ENCODE measurements around the gene RHOT2.
A peak's percentile ranks its signal among the peaks of the same experiment; 100 is the strongest.
"Not testable (repeated sequence)": the region's sequence is repeated elsewhere in the genome, so short reads cannot be mapped to it uniquely, and the experiment has no call there.

RHOT2 gene

DNA sequence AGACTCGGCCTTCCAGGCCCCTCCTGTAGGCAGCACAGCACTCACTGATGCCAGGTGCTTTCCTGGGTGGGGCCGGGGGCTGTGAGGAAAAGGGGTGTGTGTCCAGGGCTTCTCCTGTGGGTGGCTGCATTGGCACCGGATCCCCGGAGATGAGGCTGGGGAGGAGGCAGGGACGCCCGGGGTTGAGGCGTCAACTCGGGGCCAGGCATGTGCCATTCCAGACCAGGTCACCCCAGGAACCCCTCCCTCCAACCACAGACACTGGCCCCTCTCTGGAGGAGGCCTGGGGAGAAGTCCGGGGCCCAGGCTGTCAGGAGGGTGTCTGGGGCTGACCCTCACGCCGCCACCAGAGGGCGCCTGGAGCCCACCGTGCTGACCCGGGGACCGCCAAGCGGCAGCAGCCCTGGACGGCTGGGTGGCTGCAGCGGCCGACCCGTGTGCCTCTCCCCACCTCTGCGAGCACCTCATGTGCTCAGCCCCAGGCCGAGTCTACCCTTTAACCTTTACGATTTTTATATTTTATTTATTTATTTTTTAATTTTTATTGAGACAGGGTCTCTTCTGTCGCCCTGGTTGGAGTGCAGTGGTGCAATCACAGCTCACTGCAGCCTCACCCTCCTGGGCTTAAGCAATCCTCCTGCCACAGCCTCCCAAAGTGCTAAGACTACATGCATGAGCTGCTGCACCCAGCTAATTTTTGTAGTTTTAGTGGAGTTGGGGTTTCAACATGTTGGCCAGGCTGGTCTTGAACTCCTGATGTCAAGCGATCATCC, 43.8 kb downstream of the RHOT2 start:
- H3K9me3 ChIP-seq (replicated peaks in 1 of 2; ENCODE audit: control insufficient read depth in 2 of 2, insufficient read depth in 1 of 2, low read depth in 1 of 2, low read length in 2 of 2) = no peaks in the 10 kb centered on the region
- peak overlapping the region; percentile 99 for H2BK15ac ChIP-seq (ENCODE audit: low read length)
- H2BK12ac ChIP-seq (ENCODE audit: low read length) = no peak overlapping the region
- no peak overlapping the region for H2AFZ ChIP-seq (ENCODE audit: low read length)
- H3K9ac ChIP-seq (ENCODE audit: low read depth, low read length, poor library complexity) = no peak overlapping the region
- no CpG with 5 or more reads among the region's 25 CpGs for WGBS, 2 donors (ENCODE audit: extremely low coverage in 2 of 2, insufficient read length in 2 of 2, insufficient replicate concordance in 1 of 2)
- peak overlapping the region; percentile 2 for H3K18ac ChIP-seq (ENCODE audit: low read length)
- H3K23ac ChIP-seq (ENCODE audit: low read depth, low read length, poor library complexity) = peak overlapping the region; percentile 80
- H3K27me3 ChIP-seq (ENCODE audit: control insufficient read depth in 3 of 3, insufficient read depth in 3 of 3, low read depth in 1 of 3, low read length in 3 of 3) = peaks cover 3 to 34% (median 13%) of the 10 kb centered on the region in 3 experiments
- no peak overlapping the region for H4K91ac ChIP-seq (ENCODE audit: low read depth, low read length, poor library complexity)
- H2BK120ac ChIP-seq (ENCODE audit: low read depth, low read length) = no peak overlapping the region
- H2BK5ac ChIP-seq (ENCODE audit: low read length) = no peak overlapping the region
- no peak overlapping the region for H4K8ac ChIP-seq (ENCODE audit: low read depth, low read length)
- peaks cover 12% of the 10 kb centered on the region for H3K79me1 ChIP-seq (ENCODE audit: low read depth, low read length)
- H3K4me2 ChIP-seq (ENCODE audit: insufficient read depth, low read length, poor library complexity, severe bottlenecking) = no peak overlapping the region
- no peak overlapping the region for H3K27ac ChIP-seq (replicated peaks; ENCODE audit: low read length)
- no peak overlapping the region for H3K4ac ChIP-seq (ENCODE audit: low read length)
- H3K4me3 ChIP-seq (ENCODE audit: low read length in 2 of 2) = no peak overlapping the region
- no peak for DNase-seq (ENCODE audit: low spot score)
- peak overlapping the region; percentile 100 for H2AK5ac ChIP-seq (ENCODE audit: low read depth, low read length)
- peaks cover 2 to 4% of the 10 kb centered on the region in 2 donors for H3K36me3 ChIP-seq (replicated peaks in 1 of 2; ENCODE audit: control insufficient read depth in 2 of 2, insufficient read depth in 2 of 2, low read length in 2 of 2)
- no peak overlapping the region for H3K14ac ChIP-seq (ENCODE audit: low read length)
- H3K4me1 ChIP-seq (ENCODE audit: control insufficient read depth in 2 of 2, insufficient read depth in 1 of 2, low read depth in 1 of 2, low read length in 2 of 2) = peaks cover 31 to 50% of the 10 kb centered on the region in 2 donors

DNA sequence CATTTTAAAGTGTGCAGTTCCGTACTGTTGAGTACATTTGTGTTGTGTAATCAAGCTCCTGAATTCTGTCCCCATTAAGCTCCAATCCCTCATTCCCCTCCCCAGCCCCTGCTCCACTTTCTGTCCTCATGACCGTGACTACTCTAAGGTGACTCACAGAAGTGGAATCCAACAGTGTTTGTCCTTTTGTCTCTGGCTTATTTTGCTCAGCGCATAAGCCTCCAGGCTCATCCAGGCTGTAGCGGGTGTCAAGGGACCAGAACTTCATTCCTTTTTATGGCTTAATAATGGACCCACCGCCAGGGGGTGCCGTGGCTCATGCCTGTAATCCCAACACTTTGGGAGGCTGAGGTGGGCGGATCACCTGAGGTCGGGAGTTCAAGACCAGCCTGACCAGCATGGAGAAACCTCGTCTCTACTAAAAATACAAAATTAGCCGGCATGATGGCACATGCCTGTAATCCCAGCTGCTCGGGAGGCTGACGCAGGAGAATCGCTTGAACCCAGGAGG, 44.9 kb downstream of the RHOT2 start:
- H4K91ac ChIP-seq (ENCODE audit: low read depth, low read length, poor library complexity); H2BK120ac ChIP-seq (ENCODE audit: low read depth, low read length); H2BK12ac ChIP-seq (ENCODE audit: low read length); DNase-seq (ENCODE audit: low spot score); H2BK5ac ChIP-seq (ENCODE audit: low read length); H2BK15ac ChIP-seq (ENCODE audit: low read length); H2AFZ ChIP-seq (ENCODE audit: low read length); H3K4me2 ChIP-seq (ENCODE audit: insufficient read depth, low read length, poor library complexity, severe bottlenecking); H3K9me3 ChIP-seq (replicated peaks in 1 of 2; ENCODE audit: control insufficient read depth in 2 of 2, insufficient read depth in 1 of 2, low read depth in 1 of 2, low read length in 2 of 2); H4K8ac ChIP-seq (ENCODE audit: low read depth, low read length); H2AK5ac ChIP-seq (ENCODE audit: low read depth, low read length); H3K23ac ChIP-seq (ENCODE audit: low read depth, low read length, poor library complexity); H3K18ac ChIP-seq (ENCODE audit: low read length); H3K4me3 ChIP-seq (ENCODE audit: low read length in 2 of 2); H3K9ac ChIP-seq (ENCODE audit: low read depth, low read length, poor library complexity); H3K14ac ChIP-seq (ENCODE audit: low read length); H3K27ac ChIP-seq (replicated peaks; ENCODE audit: low read length); H3K4ac ChIP-seq (ENCODE audit: low read length): not testable (repeated sequence)
- H3K4me1 ChIP-seq (ENCODE audit: control insufficient read depth in 2 of 2, insufficient read depth in 1 of 2, low read depth in 1 of 2, low read length in 2 of 2) = peaks cover 42 to 55% of the 10 kb centered on the region in 2 donors
- peaks cover 18% of the 10 kb centered on the region for H3K79me1 ChIP-seq (ENCODE audit: low read depth, low read length)
- peaks cover 0 to 23% (median 5%) of the 10 kb centered on the region in 3 experiments for H3K27me3 ChIP-seq (ENCODE audit: control insufficient read depth in 3 of 3, insufficient read depth in 3 of 3, low read depth in 1 of 3, low read length in 3 of 3)
- peaks cover 11 to 15% of the 10 kb centered on the region in 2 donors for H3K36me3 ChIP-seq (replicated peaks in 1 of 2; ENCODE audit: control insufficient read depth in 2 of 2, insufficient read depth in 2 of 2, low read length in 2 of 2)
- whole genome bisulfite sequencing, 2 donors (ENCODE audit: extremely low coverage in 2 of 2, insufficient read length in 2 of 2, insufficient replicate concordance in 1 of 2) = no CpG with 5 or more reads among the region's 13 CpGs

DNA sequence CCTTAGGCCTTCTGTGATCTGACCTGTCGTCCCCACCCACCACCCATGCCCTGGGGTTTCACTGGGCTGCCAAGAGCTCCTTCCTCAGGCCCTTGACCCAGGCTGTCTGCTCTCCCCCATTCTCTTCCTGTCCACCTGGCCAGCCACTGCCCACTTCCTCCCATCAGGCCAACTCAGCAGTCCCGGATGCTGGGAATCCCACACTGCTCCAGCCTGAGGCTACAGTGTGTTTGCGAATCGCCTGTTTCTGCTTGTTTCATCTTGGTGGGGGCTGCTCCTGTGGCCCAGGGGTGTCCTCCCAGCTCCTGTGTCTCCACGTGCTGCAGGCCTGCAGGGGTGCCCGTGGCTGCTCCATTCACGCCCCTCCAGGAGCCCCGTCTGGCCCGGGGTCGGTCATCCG, 46.1 kb downstream of the RHOT2 start:
- DNase-seq (ENCODE audit: low spot score) = no peak
- Histone ChIP-seq H3K9me3 (replicated peaks in 1 of 2; ENCODE audit: control insufficient read depth in 2 of 2, insufficient read depth in 1 of 2, low read depth in 1 of 2, low read length in 2 of 2) (no peaks in the 10 kb centered on the region), H3K4me2 (ENCODE audit: insufficient read depth, low read length, poor library complexity, severe bottlenecking) (peak overlapping the region; percentile 62), H3K4me1 (ENCODE audit: control insufficient read depth in 2 of 2, insufficient read depth in 1 of 2, low read depth in 1 of 2, low read length in 2 of 2) (peaks cover 50 to 64% of the 10 kb centered on the region in 2 donors), H2BK15ac (ENCODE audit: low read length) (peak overlapping the region; percentile 99), H2BK5ac (ENCODE audit: low read length) (peak overlapping the region; percentile 75), H3K27ac (replicated peaks; ENCODE audit: low read length) (no peak overlapping the region), H4K91ac (ENCODE audit: low read depth, low read length, poor library complexity) (peak overlapping the region; percentile 85), H2AK5ac (ENCODE audit: low read depth, low read length) (peak overlapping the region; percentile 98), H3K9ac (ENCODE audit: low read depth, low read length, poor library complexity) (peak overlapping the region; percentile 24), H3K79me1 (ENCODE audit: low read depth, low read length) (peaks cover 28% of the 10 kb centered on the region), H3K27me3 (ENCODE audit: control insufficient read depth in 3 of 3, insufficient read depth in 3 of 3, low read depth in 1 of 3, low read length in 3 of 3) (peaks cover 0 to 10% (median 0%) of the 10 kb centered on the region in 3 experiments), H2BK120ac (ENCODE audit: low read depth, low read length) (peak overlapping the region; percentile 87), H2BK12ac (ENCODE audit: low read length) (peak overlapping the region; percentile 75), H3K18ac (ENCODE audit: low read length) (peak overlapping the region; percentile 93), H3K4me3 (ENCODE audit: low read length in 2 of 2) (peak overlapping the region in 1 of 2 donors; percentile 62), H3K14ac (ENCODE audit: low read length) (no peak overlapping the region), H3K36me3 (replicated peaks in 1 of 2; ENCODE audit: control insufficient read depth in 2 of 2, insufficient read depth in 2 of 2, low read length in 2 of 2) (peaks cover 11 to 27% of the 10 kb centered on the region in 2 donors), H2AFZ (ENCODE audit: low read length) (peak overlapping the region; percentile 90), H3K4ac (ENCODE audit: low read length) (peak overlapping the region; percentile 84), H4K8ac (ENCODE audit: low read depth, low read length) (peak overlapping the region; percentile 86), H3K23ac (ENCODE audit: low read depth, low read length, poor library complexity) (peak overlapping the region; percentile 55)
- WGBS, 2 donors (ENCODE audit: extremely low coverage in 2 of 2, insufficient read length in 2 of 2, insufficient replicate concordance in 1 of 2) = no CpG with 5 or more reads among the region's 11 CpGs

All from neuronal stem cell (in vitro differentiated cells).